GM21381 (cell line): ENCODE measurements around the gene KMT2A.

Experiments used
- ATAC-seq: cut with Tn5 transposase; IDR thresholded peaks from one replicate; pipeline ENCODE4 v1.9.1; 2021; ENCODE audit warnings: mild to moderate bottlenecking, moderate library complexity; ENCODE audit not compliant: unreplicated experiment

KMT2A gene

DNA sequence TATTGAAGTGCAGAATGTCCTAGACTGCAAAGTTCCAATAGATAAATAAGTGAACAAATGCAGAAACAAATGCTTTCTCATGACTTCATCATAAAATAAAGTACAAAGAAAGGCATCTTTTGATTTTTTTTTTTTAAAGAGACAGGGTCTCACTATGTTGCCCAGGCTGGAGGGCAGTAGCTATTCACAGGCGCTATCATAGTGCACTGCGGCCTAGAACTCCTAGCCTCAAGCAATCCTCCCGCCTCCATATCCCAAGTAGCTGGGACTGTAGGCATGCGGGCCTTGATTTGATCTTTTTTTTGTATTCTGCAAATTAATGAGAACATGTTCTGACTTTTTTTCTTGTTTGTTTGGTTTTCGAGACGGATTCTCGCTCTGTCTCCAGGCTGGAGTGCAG, 138.3 kb downstream of the KMT2A start:
- no peak for ATAC-seq
